Keratinocyte (primary cell): ENCODE results near the gene FAM83G. TPM values are rescaled to one million over a fixed set of nuclear protein-coding genes. Genes with fewer than 3 reads are reported as not detected.

Experiments
- DNase-seq: peaks from one replicate; pipeline ENCODE4 v3.0.0-alpha.2; 2011; ENCODE audit warnings: low read depth, missing footprints, low spot score
- FAIRE-seq: peaks from 2 replicates; lab custom pipeline; 2011; peaks lifted over from hg19 to GRCh38; lab: Jason Lieb, UNC
- H2AFZ ChIP-seq: 2 replicates; pipeline ENCODE4 v1.6.0; 2012; ENCODE audit warnings: low read length, control low read depth, inconsistent platforms; ENCODE audit not compliant: control insufficient read depth
- H3K27ac ChIP-seq: 2 replicates; pipeline ENCODE4 v1.5.1; 2011; ENCODE audit warnings: low read length; ENCODE audit not compliant: control insufficient read depth, insufficient read depth
- H3K27me3 ChIP-seq: 3 replicates; pipeline ENCODE4 v1.6.0; 2011; ENCODE audit warnings: low read length; ENCODE audit not compliant: control insufficient read depth, insufficient read depth; ENCODE audit errors: extremely low read depth
- H3K36me3 ChIP-seq, 2 experiments: 2 replicates in 1 of 2; 3 replicates in 1 of 2; pipeline ENCODE4 v1.5.1; 2011; ENCODE audit warnings: low read length in 2 of 2, mild to moderate bottlenecking in 1 of 2; ENCODE audit not compliant: control insufficient read depth in 2 of 2, insufficient read depth in 2 of 2; ENCODE audit errors: extremely low read depth in 1 of 2
- H3K4me1 ChIP-seq: 3 replicates; pipeline ENCODE4 v1.5.1; 2011; ENCODE audit warnings: low read length; ENCODE audit not compliant: control insufficient read depth, insufficient read depth; ENCODE audit errors: extremely low read depth
- H3K4me2 ChIP-seq: 3 replicates; pipeline ENCODE4 v1.6.0; 2011; ENCODE audit warnings: low read depth, low read length; ENCODE audit not compliant: control insufficient read depth, insufficient read depth; ENCODE audit errors: extremely low read depth
- H3K4me3 ChIP-seq, 3 experiments: fragments of 200-600 bp in 1 of 3; sonication (generic) in 1 of 3; 2 replicates in 2 of 3; 3 replicates in 1 of 3; pipeline ENCODE4 v1.5.1; 2011 to 2016; ENCODE audit warnings: low read length in 3 of 3, mild to moderate bottlenecking in 3 of 3, control low read depth in 2 of 3, inconsistent platforms in 1 of 3, low read depth in 1 of 3, mixed read lengths in 1 of 3, mixed run types in 1 of 3, moderate library complexity in 1 of 3; ENCODE audit not compliant: control insufficient read depth in 2 of 3, insufficient read depth in 2 of 3; ENCODE audit errors: extremely low read depth in 1 of 3
- H3K79me2 ChIP-seq: 2 replicates; pipeline ENCODE4 v1.6.0; 2012; ENCODE audit warnings: low read length; ENCODE audit not compliant: control insufficient read depth, insufficient read depth
- H3K9ac ChIP-seq: 3 replicates; pipeline ENCODE4 v1.6.0; 2011; ENCODE audit warnings: low read length; ENCODE audit not compliant: control insufficient read depth, insufficient read depth; ENCODE audit errors: extremely low read depth
- H3K9me1 ChIP-seq: 3 replicates; pipeline ENCODE4 v1.6.0; 2011; ENCODE audit warnings: low read length; ENCODE audit not compliant: control insufficient read depth, insufficient read depth; ENCODE audit errors: extremely low read depth
- H3K9me3 ChIP-seq: 2 replicates; pipeline ENCODE4 v1.5.1; 2012; ENCODE audit warnings: low read depth, low read length; ENCODE audit not compliant: control insufficient read depth
- H4K20me1 ChIP-seq: 3 replicates; pipeline ENCODE4 v1.6.0; 2011; ENCODE audit warnings: low read length; ENCODE audit not compliant: control insufficient read depth, insufficient read depth; ENCODE audit errors: extremely low read depth
- CTCF ChIP-seq, 3 experiments: IDR thresholded peaks in 1 of 3; conservative IDR thresholded peaks in 1 of 3; optimal IDR thresholded peaks in 1 of 3; 2 replicates in 2 of 3; 3 replicates in 1 of 3; pipeline versions ENCODE3 to v1.5.1; 2011; ENCODE audit warnings: low read length in 3 of 3, mild to moderate bottlenecking in 3 of 3, moderate library complexity in 2 of 3, control low read depth in 1 of 3, inconsistent platforms in 1 of 3; ENCODE audit not compliant: insufficient read depth in 2 of 3; ENCODE audit errors: extremely low read depth in 1 of 3
- dilution Hi-C: fragments of 300-500 bp; cut with MboI; formaldehyde crosslinking; loops from one replicate; pipeline ENCODE4 v1.7.0; 2020; ENCODE audit warnings: low sequenced_read_pairs; ENCODE audit not compliant: extremely low pct_ligation_motif_present
- polyA plus RNA-seq, 5 experiments: library from polyadenylated mRNA; depleted of rRNA in 3 of 5; stranded (reverse) in 3 of 5; stranded (forward) in 1 of 5; unstranded in 1 of 5; fragments of >200 nt; gene quantifications; 1 replicate in 1 of 5; 2 replicates in 3 of 5; 3 replicates in 1 of 5; pipeline versions ENCODE4 v1.2.1 to v1.2.3, GENCODE V29; 2011 to 2012; ENCODE audit warnings: missing spikeins in 2 of 5, low read depth in 1 of 5, low replicate concordance in 1 of 5

FAM83G gene
- polyA plus RNA-seq, 1 donor (not counting 4 experiments of a cell fraction or from before 2014, with no cell fraction given): 23.2 TPM

GRCh38 chr17:18950944-18951905 is 53.3 kb downstream of the FAM83G start:
- no peaks in the 10 kb centered on the region for H3K9me1 ChIP-seq
- H3K27ac ChIP-seq: no peak overlapping the region
- H3K79me2 ChIP-seq: no peaks in the 10 kb centered on the region
- H3K4me2 ChIP-seq: no peak overlapping the region
- FAIRE-seq (no peak), DNase-seq (no peak)
- H3K4me1 ChIP-seq: peaks cover 10% of the 10 kb centered on the region
- H4K20me1 ChIP-seq: no peaks in the 10 kb centered on the region
- H3K9me3 ChIP-seq: no peaks in the 10 kb centered on the region
- dilution Hi-C loops: no loop called here
- H3K9ac ChIP-seq: no peak overlapping the region
- no peak overlapping the region for H3K4me3 ChIP-seq
- H2AFZ ChIP-seq: no peak overlapping the region
- peaks cover 18% of the 10 kb centered on the region for H3K27me3 ChIP-seq
- no peak for TF ChIP-seq CTCF (optimal IDR thresholded peaks at IDR 0.05 in 1 of 3, IDR thresholded peaks at IDR 0.05 in 1 of 3, conservative IDR thresholded peaks at IDR 0.05 in 1 of 3; ENCODE audit: extremely low read depth in 1 of 3, insufficient read depth in 2 of 3, low read length in 3 of 3)
- no peaks in the 10 kb centered on the region for H3K36me3 ChIP-seq

GRCh38 chr17:18950346-18950745 is 54.2 kb downstream of the FAM83G start:
- DNase-seq (no peak), FAIRE-seq (no peak)
- Histone ChIP-seq H3K79me2 (no peaks in the 10 kb centered on the region), H3K4me2 (no peak overlapping the region), H4K20me1 (no peaks in the 10 kb centered on the region), H2AFZ (no peak overlapping the region), H3K9me3 (no peaks in the 10 kb centered on the region), H3K4me1 (peaks cover 10% of the 10 kb centered on the region), H3K36me3 (no peaks in the 10 kb centered on the region), H3K4me3 (no peak overlapping the region), H3K9me1 (no peaks in the 10 kb centered on the region), H3K27ac (no peak overlapping the region), H3K9ac (no peak overlapping the region), H3K27me3 (peaks cover 19% of the 10 kb centered on the region)
- no peak for TF ChIP-seq CTCF (optimal IDR thresholded peaks at IDR 0.05 in 1 of 3, IDR thresholded peaks at IDR 0.05 in 1 of 3, conservative IDR thresholded peaks at IDR 0.05 in 1 of 3; ENCODE audit: extremely low read depth in 1 of 3, insufficient read depth in 2 of 3, low read length in 3 of 3)
- dilution Hi-C loops: no loop called here
